ENCODE data around the gene ITPKC. TPM values are rescaled to one million over a fixed set of nuclear protein-coding genes. Genes with fewer than 3 reads are reported as not detected.

Gene ITPKC
- polyA plus RNA-seq, 1 of the 3 experiments (the other 2 are of a cell fraction) = 6.3 TPM

DNA sequence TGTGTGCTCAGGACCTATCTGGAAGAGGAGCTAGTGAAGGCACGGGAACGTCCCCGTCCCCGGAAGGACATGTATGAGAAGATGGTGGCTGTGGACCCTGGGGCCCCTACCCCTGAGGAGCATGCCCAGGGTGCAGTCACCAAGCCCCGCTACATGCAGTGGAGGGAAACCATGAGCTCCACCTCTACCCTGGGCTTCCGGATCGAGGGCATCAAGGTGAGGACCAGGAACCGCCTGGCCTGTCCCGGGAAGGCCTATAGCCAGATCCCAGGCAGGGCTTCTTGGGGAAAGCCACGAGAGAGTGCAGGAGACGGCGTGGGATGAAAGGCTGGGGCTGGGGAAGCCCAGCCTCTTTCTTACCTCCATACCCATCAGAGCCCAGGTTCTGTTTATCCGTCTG is 16.2 kb downstream of the ITPKC start (continued):
- TF ChIP-seq ZBTB33 (IDR thresholded peaks at IDR 0.05; ENCODE audit: borderline replicate concordance, low read depth) (no peak), RCOR1 (IDR thresholded peaks at IDR 0.05; ENCODE audit: low read length) (no peak), TEAD4 (IDR thresholded peaks at IDR 0.05; ENCODE audit: borderline replicate concordance, insufficient read depth) (no peak)

DNA sequence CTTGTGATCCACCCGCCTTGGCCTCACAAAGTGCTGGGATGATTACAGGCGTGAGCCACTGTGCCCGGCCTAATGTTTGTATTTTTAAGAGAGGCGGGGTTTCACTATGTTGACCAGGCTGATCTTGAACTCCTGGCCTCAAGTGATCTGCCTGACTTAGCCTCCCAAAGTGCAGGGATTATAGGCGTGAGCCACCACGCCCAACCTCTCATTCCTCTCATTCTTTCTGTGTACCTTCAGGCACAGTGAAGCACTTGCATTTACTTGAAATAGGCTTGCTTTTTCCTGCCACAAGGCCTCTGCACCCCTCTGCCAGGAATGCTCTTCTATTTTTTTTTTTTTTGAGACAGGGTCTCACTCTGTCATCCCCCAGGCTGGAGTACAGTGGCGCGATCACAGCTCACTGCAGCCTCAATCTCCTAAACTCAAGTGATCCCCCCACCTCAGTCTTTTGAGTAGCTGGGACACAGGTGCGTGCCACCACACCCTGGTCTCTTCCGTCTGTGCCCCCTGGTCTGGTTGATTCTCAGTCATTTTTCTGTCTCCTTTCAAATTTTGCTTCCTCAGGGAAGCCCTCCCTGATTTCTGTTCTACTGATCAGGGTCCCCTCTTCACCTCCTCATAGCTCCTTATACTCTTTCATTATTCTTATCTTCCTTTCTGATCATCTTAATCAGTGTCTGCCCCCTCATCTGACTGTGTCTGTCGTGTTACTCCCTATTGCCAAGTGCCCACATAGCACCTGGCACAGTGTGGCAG is 18.3 kb downstream of the ITPKC start:
- H3K9me3 ChIP-seq = no peaks in the 10 kb centered on the region
- no peaks in the 10 kb centered on the region for H3F3A ChIP-seq (replicated peaks; ENCODE audit: insufficient read depth)
- H3K9me2 ChIP-seq = no peaks in the 10 kb centered on the region
- peaks cover 32 to 33% of the 10 kb centered on the region in 2 experiments for H3K36me3 ChIP-seq (replicated peaks in 1 of 2; ENCODE audit: control insufficient read depth in 1 of 2, insufficient read depth in 2 of 2, low read length in 1 of 2)
- H2AFZ ChIP-seq (ENCODE audit: low read depth) = no peak overlapping the region
- no peaks in the 10 kb centered on the region for H4K20me1 ChIP-seq (ENCODE audit: insufficient read depth)
- WGBS (ENCODE audit: low lambda C conversion rate) = 93% methylated on average over 11 of the region's 11 CpGs
- no peaks in the 10 kb centered on the region for H3K79me2 ChIP-seq (ENCODE audit: insufficient read depth)
- no peak overlapping the region for H3K4me2 ChIP-seq
- no peaks in the 10 kb centered on the region for H3K27me3 ChIP-seq (ENCODE audit: insufficient read depth)
- H3K4me1 ChIP-seq (ENCODE audit: control insufficient read depth in 1 of 2, insufficient read depth in 2 of 2, low read depth in 1 of 2, low read length in 1 of 2) = no peaks in the 10 kb centered on the region
- no peak overlapping the region for H3K9ac ChIP-seq
- no peak for DNase-seq
- POLR2A ChIA-PET = no interaction called here
- no peak overlapping the region for H3K4me3 ChIP-seq (ENCODE audit: low read depth in 2 of 2, low read length in 1 of 2)
- no peak for TF ChIP-seq RCOR1 (IDR thresholded peaks at IDR 0.05; ENCODE audit: low read length)
- TF ChIP-seq, protein P1, sequence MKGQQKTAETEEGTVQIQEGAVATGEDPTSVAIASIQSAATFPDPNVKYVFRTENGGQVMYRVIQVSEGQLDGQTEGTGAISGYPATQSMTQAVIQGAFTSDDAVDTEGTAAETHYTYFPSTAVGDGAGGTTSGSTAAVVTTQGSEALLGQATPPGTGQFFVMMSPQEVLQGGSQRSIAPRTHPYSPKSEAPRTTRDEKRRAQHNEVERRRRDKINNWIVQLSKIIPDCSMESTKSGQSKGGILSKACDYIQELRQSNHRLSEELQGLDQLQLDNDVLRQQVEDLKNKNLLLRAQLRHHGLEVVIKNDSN (IDR thresholded peaks at IDR 0.05; ENCODE audit: borderline replicate concordance, low read depth) = no peak
- no peak for TF ChIP-seq PBX3 (IDR thresholded peaks at IDR 0.05)
- TF ChIP-seq TCF12 (IDR thresholded peaks at IDR 0.05) = no peak
- no peak for TF ChIP-seq POLR2AphosphoS5 (IDR thresholded peaks at IDR 0.05; ENCODE audit: low read depth, low read length)
- no peak overlapping the region for H3K27ac ChIP-seq (ENCODE audit: low read depth in 2 of 2, low read length in 1 of 2)
- CTCF ChIA-PET = interaction anchor here (1.1 kb wide), 2 partner anchors 10 to 19 kb away, joined by 3 to 4 read pairs; partner anchors contain the start of genes COQ8B and ITPKC

DNA sequence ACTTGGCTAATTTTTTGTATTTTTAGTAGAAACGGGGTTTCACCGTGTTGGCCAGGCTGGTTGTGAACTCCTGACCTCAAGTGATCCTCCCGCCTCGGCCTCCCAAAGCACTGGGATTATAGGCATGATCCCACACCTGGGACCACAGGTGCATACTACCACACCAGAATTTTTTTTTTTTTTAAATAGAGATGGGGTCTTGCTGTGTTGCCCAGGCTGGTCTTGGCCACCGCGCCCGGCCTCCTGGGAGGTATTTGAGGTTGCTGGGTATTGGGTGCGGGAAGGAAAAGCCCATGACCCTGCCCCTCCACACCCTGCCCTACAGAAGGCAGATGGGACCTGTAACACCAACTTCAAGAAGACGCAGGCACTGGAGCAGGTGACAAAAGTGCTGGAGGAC is 19.7 kb downstream of the ITPKC start:
- Histone ChIP-seq H3K4me1 (ENCODE audit: control insufficient read depth in 1 of 2, insufficient read depth in 2 of 2, low read depth in 1 of 2, low read length in 1 of 2) (no peaks in the 10 kb centered on the region), H2AFZ (ENCODE audit: low read depth) (no peak overlapping the region), H3K9me3 (no peaks in the 10 kb centered on the region), H3K9ac (no peak overlapping the region), H3K4me3 (ENCODE audit: low read depth in 2 of 2, low read length in 1 of 2) (no peak overlapping the region), H3K27me3 (ENCODE audit: insufficient read depth) (no peaks in the 10 kb centered on the region), H3K79me2 (ENCODE audit: insufficient read depth) (no peaks in the 10 kb centered on the region), H3K4me2 (no peak overlapping the region), H3F3A (replicated peaks; ENCODE audit: insufficient read depth) (no peaks in the 10 kb centered on the region), H3K27ac (ENCODE audit: low read depth in 2 of 2, low read length in 1 of 2) (no peak overlapping the region), H3K9me2 (no peaks in the 10 kb centered on the region), H4K20me1 (ENCODE audit: insufficient read depth) (no peaks in the 10 kb centered on the region), H3K36me3 (replicated peaks in 1 of 2; ENCODE audit: control insufficient read depth in 1 of 2, insufficient read depth in 2 of 2, low read length in 1 of 2) (peaks cover 24% of the 10 kb centered on the region in 2 experiments)
- 94% methylated on average over 9 of the region's 9 CpGs for WGBS (ENCODE audit: low lambda C conversion rate)
- no peak for DNase-seq
- CTCF ChIA-PET = interaction anchor here (1.9 kb wide), 1 partner anchor 73 kb away, joined by 5 read pairs; no protein-coding TSS in a partner anchor
- POLR2A ChIA-PET = no interaction called here
- TF ChIP-seq ZBTB33 (IDR thresholded peaks at IDR 0.05; ENCODE audit: borderline replicate concordance, low read depth) = no peak

Data from SK-N-SH (cell line).